HG03521 (cell line): Measurements from ENCODE around the gene DNAH9.
"Not testable (repeated sequence)": the region's sequence is repeated elsewhere in the genome, so short reads cannot be mapped to it uniquely, and the experiment has no call there.

ENCODE experiments used
- ATAC-seq: cut with Tn5 transposase; IDR thresholded peaks from one replicate; pipeline ENCODE4 v1.9.1; 2021; ENCODE audit warnings: mild to moderate bottlenecking, moderate library complexity; ENCODE audit not compliant: unreplicated experiment

DNAH9 gene

GRCh38 chr17:11952610-11953009 lies 354.3 kb downstream of the DNAH9 start:
- no peak for ATAC-seq

DNA sequence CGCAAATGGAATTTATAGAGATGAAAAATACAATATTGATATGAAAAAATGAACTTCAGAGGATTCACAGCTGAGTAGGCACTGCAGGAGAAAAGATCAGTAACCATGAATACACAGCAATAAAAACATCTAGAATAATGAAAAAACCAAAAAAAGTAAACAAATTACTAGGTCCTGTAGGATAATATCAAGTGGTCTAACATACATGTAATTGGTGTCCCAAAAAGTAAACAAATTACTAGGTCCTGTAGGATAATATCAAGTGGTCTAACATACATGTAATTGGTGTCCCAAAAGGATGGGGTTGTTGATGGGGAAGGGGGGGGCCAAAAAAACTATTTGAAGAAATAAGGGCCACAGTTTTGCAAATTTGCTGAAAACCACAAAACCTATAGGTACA lies 355.7 kb downstream of the DNAH9 start:
- no peak for ATAC-seq

DNA sequence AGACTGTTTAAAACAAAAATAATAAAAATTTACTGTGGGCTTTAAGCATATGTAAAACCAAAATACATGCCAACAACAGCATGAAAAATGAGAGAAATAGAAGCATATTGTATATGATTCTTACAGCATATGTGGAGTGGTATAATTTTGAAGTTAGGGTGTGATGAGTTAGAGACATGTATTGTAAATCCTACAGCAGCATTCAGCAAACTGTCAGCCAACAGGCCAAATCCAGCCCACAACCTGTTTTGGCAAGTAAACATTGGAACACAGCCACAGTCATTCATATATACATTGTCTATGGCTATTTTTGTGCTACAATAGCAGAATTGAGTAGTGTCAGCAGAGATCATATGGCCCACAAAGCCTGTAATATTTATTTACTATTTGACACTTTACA lies 356.7 kb downstream of the DNAH9 start:
- no peak for ATAC-seq

DNA sequence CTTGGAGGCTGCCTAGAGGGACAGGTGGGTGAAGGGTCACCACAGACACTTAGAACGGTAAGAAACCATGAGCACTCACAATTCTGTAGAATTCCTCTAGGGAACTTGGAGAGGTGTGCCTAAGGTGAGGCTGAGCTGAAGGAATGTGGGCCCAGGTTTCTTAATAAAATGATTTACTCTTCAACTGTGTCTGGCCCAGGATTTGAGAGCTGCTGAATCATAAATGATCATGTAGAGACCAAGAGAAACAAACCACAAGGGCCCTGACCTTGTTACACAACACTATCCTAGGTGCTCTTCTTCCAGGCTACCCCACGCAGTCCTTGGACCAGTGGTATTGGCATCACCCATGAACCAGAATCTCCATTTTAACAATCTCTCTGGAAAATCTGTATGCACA lies 371.3 kb downstream of the DNAH9 start:
- ATAC-seq = no peak

GRCh38 chr17:11972741-11973140 lies 374.5 kb downstream of the DNAH9 start:
- ATAC-seq = not testable (repeated sequence)

DNA sequence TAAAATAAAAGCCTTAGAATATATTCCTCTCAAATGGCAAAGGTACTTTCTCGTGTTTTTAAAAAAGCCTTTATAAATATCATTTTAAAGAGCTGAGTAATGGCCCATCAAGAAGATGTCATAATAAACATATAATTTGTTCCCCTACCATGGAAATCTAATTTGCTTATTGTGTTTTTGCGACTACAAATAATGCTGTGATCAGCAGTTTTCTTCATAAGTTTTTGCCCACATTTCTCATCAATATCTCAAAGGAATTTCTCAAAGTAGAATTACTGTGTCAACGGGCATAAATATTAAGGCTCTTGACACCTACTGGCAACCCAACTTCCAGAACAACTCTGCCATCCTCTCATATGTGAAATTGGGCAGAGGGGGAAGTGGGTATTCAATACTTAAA lies 381.5 kb downstream of the DNAH9 start:
- ATAC-seq = no peak

DNA sequence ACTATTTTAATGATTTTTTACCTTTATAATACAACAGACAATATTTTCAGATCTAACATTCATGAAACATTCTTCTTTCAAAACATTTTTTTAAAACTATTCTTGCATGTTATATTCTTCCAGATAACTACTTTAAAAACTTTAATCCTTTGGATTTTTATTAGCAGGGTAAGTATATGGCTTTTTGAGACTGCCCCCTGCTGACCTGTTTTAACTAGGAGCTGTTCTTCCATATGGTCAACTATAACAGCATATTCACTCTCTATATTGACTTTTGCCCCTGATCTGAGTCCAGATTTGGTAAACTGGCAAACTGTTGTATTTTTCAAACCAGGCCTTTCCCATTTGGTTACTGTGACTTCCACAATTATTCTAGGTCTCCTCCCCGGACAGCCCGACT lies 382.5 kb downstream of the DNAH9 start:
- no peak for ATAC-seq

DNA sequence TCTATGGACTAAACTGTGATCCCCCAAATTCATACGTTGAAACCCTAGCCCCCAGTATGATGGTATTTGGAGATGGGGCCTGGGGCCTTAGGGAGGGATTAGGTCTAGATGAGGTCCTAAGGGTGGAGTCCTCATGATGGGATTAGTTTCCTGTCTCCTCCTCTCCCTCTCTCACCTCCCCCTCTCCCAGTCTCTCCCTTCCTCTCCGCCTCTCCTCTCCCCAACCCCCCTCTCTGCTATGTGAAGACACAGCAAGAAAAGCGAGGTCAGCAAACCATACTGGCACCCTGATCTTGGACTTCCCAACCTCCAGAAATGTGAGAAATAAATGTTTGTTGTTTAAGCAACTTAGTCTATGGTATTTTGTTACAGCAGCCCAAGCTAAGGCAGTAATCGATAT lies 383.6 kb downstream of the DNAH9 start:
- ATAC-seq = no peak

GRCh38 chr17:11986179-11986941 lies 388.1 kb downstream of the DNAH9 start:
- no peak for ATAC-seq

DNA sequence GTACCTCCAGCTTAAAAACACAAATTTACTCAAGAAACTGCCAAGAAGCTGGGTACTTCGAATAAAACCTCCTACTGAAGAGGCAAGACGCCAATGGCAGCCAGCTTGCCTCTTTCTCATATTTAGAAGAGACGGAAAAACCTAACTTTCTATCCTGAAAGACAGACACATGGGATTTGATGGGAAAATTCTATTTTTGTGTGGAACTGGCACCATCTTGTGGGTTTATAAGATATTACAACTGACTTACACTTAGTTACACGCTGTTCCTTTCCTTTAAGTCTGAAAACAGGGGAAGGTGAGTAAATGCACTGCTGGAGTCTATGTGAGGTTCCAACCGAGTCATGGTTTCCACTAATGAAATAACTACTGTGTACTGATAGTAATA lies 388.7 kb downstream of the DNAH9 start:
- ATAC-seq = no peak

DNA sequence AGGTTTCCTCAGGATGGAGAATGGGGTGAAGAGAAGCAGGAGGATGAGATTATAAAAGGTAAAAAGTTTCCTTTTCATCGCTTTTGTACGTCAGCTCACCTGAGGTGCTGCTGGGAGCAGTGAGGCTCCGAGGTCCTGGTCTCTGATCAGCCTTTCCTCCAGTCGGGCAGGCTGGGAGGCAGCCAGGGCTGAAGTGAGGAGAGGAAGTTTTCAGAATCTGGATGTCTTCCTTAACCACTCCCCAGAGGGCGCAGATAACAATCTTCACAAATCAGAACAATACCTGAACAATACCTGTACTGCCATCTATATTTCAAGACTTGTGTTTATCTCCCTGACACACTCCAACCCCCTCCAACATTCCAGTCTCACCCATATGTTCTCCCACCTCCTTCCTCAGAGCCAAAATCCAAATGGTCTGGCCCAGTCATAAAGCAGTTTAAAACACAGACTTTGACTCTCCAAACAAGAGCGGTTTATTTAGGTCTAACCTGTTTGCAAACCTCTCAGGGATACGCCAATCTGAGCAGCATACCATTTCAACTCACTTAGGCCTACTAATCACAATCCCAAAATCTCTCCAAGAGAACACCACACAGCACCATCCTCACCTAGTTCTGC lies 392.2 kb downstream of the DNAH9 start:
- no peak for ATAC-seq

DNA sequence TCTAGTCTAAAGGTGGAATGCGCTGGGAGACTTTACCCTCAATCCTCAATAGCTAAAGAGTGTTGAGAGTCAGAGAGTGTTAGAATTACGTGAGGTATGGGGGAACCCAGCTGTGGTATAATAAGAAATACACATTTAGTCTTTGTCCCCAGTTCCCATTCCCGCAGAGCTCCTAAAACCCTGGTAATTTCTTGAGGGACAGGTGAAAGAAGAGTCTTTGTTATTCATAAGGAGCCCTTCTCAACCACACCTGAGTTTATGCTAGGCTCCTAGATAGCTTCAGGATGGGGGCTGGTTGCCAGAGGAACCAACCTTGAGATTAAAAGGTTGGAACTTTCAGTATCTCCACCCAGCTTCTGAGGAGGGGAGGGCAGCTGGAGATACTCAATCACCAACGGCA lies 393.2 kb downstream of the DNAH9 start:
- ATAC-seq = no peak

GRCh38 chr17:11996722-11997146 lies 398.5 kb downstream of the DNAH9 start:
- peak; percentile 34 for ATAC-seq

GRCh38 chr17:11997147-11997971 lies 399.1 kb downstream of the DNAH9 start, which contains the start of gene ZNF18:
Gene ZNF18, minus strand, starts transcription at chr17:11997475. Its CDS starts 4,646 bp downstream, at chr17:11992829.
- ATAC-seq = peak; percentile 96

GRCh38 chr17:11997972-11998233 lies 399.6 kb downstream of the DNAH9 start:
- no peak for ATAC-seq

DNA sequence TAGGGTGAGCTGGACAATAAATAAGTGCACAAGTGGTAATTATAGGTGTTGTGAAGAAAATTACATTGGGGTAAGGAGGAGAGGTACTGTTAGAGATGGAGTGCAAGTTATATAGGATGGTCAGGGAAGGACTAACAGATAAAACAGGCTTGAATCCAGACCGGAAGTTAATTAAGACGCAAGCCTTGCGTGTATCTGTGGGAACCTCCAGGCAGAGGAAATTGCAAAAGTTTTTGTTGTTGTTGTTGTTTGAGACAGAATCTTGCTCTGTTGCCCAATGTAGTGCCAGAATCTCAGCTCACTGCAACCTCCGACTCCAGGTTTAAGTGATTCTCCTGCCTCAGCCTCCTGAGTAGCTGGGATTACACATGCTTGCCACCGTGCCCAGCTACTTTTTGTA lies 401.4 kb downstream of the DNAH9 start:
- ATAC-seq = no peak

DNA sequence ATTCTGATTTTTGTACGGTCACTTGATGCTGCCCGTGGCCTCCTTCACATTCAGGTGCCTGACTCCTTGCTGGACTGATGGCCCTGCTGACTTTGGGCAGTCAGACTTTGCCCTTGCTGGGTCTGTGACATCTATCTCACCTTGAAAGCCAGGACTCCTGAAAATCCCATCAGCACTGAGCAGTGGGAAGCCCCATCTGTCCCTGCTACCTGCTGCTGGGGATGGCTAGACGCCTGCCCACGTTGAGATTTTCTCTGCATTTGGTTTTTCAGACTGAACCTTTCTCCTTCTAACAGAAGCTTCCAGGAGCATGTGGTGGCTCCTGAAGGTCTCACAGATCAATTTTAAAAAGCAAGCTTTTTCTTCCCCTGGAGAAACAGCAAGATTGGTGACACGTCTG lies 409.2 kb downstream of the DNAH9 start:
- ATAC-seq = no peak
